Activated CD8-positive, alpha-beta memory T cell treated with anti-CD3 and anti-CD28 coated beads for 36 hours (primary cell): Measurements from ENCODE around the gene ATP6V0D1. TPM values are rescaled to one million over a fixed set of nuclear protein-coding genes. Genes with fewer than 3 reads are reported as not detected.
"Not testable (repeated sequence)": the region's sequence is repeated elsewhere in the genome, so short reads cannot be mapped to it uniquely, and the experiment has no call there.

Source experiments
- CTCF ChIA-PET: fragments of 350-600 bp; sonication (Branson Sonifier 250); formaldehyde crosslinking; loops from one replicate; lab custom pipeline; 2021; ENCODE audit warnings: antibody characterized with exemption; lab: Charles Lee
- POLR2A ChIA-PET: fragments of 350-600 bp; sonication (Branson Sonifier 250); formaldehyde crosslinking; loops from one replicate; lab custom pipeline; 2021; ENCODE audit warnings: antibody characterized with exemption; lab: Charles Lee
- total RNA-seq, 2 experiments: library from RNA; stranded (reverse); gene quantifications; one replicate each; pipeline ENCODE4 v1.2.3, GENCODE V29; 2021

Gene ATP6V0D1
- total RNA-seq, 2 experiments from 2014 or later = 42.2 to 45.0 TPM

GRCh38 chr16:67426022-67426421, 54.9 kb downstream of the ATP6V0D1 start:
- ChIA-PET POLR2A (interaction anchor here (0.6 kb wide), 1 partner anchor 9 kb away, joined by 3 read pairs; no protein-coding TSS in a partner anchor), CTCF (interaction anchor here (1.0 to 3.5 kb wide), 8 partner anchors 9 to 165 kb away, joined by 3 to 16 read pairs (median 4); partner anchors contain the start of gene ZDHHC1)

GRCh38 chr16:67425580-67425979, 55.4 kb downstream of the ATP6V0D1 start:
- CTCF ChIA-PET = interaction anchor here (1.0 to 3.5 kb wide), 5 partner anchors 9 to 40 kb away, joined by 3 to 15 read pairs (median 6); partner anchors contain the start of gene ZDHHC1
- POLR2A ChIA-PET = no interaction called here

GRCh38 chr16:67425061-67425460, 55.9 kb downstream of the ATP6V0D1 start:
- ChIA-PET CTCF (interaction anchor here (1.2 to 2.4 kb wide), 3 partner anchors 9 to 41 kb away, joined by 3 to 11 read pairs (median 6); partner anchors contain the start of gene ZDHHC1), POLR2A (no interaction called here)

- CTCF ChIA-PET = no interaction called here
- POLR2A ChIA-PET = no interaction called here
These were observed 56.7 kb downstream of the ATP6V0D1 start for GRCh38 chr16:67424261-67424615.

- CTCF ChIA-PET = no interaction called here
- POLR2A ChIA-PET = no interaction called here
These were observed 57.2 kb downstream of the ATP6V0D1 start for GRCh38 chr16:67423611-67424260.

- POLR2A ChIA-PET = interaction anchor here (0.5 kb wide), 1 partner anchor 50 kb away, joined by 4 read pairs; no protein-coding TSS in a partner anchor
- CTCF ChIA-PET = interaction anchor here (0.5 kb wide), 1 partner anchor 101 kb away, joined by 3 read pairs; no protein-coding TSS in a partner anchor
These were observed 57.9 kb downstream of the ATP6V0D1 start for GRCh38 chr16:67423015-67423414.

- POLR2A ChIA-PET = no interaction called here
- CTCF ChIA-PET = interaction anchor here (0.9 to 1.1 kb wide), 2 partner anchors 21 to 25 kb away, joined by 5 read pairs; no protein-coding TSS in a partner anchor
These were observed 59.9 kb downstream of the ATP6V0D1 start for GRCh38 chr16:67421030-67421429.

GRCh38 chr16:67419931-67420330, 61.0 kb downstream of the ATP6V0D1 start:
- ChIA-PET CTCF (no interaction called here), POLR2A (no interaction called here)

- POLR2A ChIA-PET = no interaction called here
- CTCF ChIA-PET = no interaction called here
These were observed 61.5 kb downstream of the ATP6V0D1 start for GRCh38 chr16:67419502-67419901.

- POLR2A ChIA-PET = no interaction called here
- CTCF ChIA-PET = interaction anchor here (1.6 to 3.5 kb wide), 2 partner anchors 11 to 48 kb away, joined by 3 to 18 read pairs; no protein-coding TSS in a partner anchor
These were observed 63.5 kb downstream of the ATP6V0D1 start for GRCh38 chr16:67417333-67418061.

- CTCF ChIA-PET = interaction anchor here (1.0 to 3.5 kb wide), 7 partner anchors 10 to 171 kb away, joined by 3 to 18 read pairs (median 3); no protein-coding TSS in a partner anchor
These were observed 64.8 kb downstream of the ATP6V0D1 start, which contains the start of gene ZDHHC1 for GRCh38 chr16:67415872-67416793. Gene ZDHHC1, minus strand, starts transcription at chr16:67416477. Its CDS starts 8,702 bp downstream, at chr16:67407775.

GRCh38 chr16:67415421-67415820, 65.5 kb downstream of the ATP6V0D1 start:
- CTCF ChIA-PET = interaction anchor here (3.5 kb wide), 1 partner anchor 13 kb away, joined by 18 read pairs; no protein-coding TSS in a partner anchor
- POLR2A ChIA-PET = not testable (repeated sequence)

More at GRCh38 chr16:67415872-67416793, 64.8 kb downstream of the ATP6V0D1 start, which contains the start of gene ZDHHC1:
- POLR2A ChIA-PET = no interaction called here

- POLR2A ChIA-PET = interaction anchor here (0.6 kb wide), 2 partner anchors 144 to 329 kb away, joined by 3 to 9 read pairs; no protein-coding TSS in a partner anchor
- CTCF ChIA-PET = interaction anchor here (0.7 kb wide), 1 partner anchor 13 kb away, joined by 5 read pairs; no protein-coding TSS in a partner anchor
These were observed 66.7 kb downstream of the ATP6V0D1 start for GRCh38 chr16:67413978-67414911.

GRCh38 chr16:67412294-67412693, 68.7 kb downstream of the ATP6V0D1 start:
- ChIA-PET POLR2A (no interaction called here), CTCF (interaction anchor here (1.2 to 1.4 kb wide), 3 partner anchors 12 to 53 kb away, joined by 3 to 4 read pairs (median 3); no protein-coding TSS in a partner anchor)

GRCh38 chr16:67411339-67411738, 69.6 kb downstream of the ATP6V0D1 start:
- ChIA-PET CTCF (interaction anchor here (0.7 kb wide), 1 partner anchor 458 kb away, joined by 3 read pairs; no protein-coding TSS in a partner anchor), POLR2A (no interaction called here)

GRCh38 chr16:67409631-67410030, 71.3 kb downstream of the ATP6V0D1 start:
- CTCF ChIA-PET = interaction anchor here (1.0 kb wide), 1 partner anchor 19 kb away, joined by 3 read pairs; no protein-coding TSS in a partner anchor
- POLR2A ChIA-PET = no interaction called here

GRCh38 chr16:67407788-67408452, 73.0 kb downstream of the ATP6V0D1 start:
- ChIA-PET CTCF (interaction anchor here (1.0 kb wide), 1 partner anchor 22 kb away, joined by 4 read pairs; no protein-coding TSS in a partner anchor), POLR2A (no interaction called here)
